Upper lobe of right lung (tissue), 1 donor: Measurements from ENCODE around the gene ATR. TPM values are rescaled to one million over a fixed set of nuclear protein-coding genes. Genes with fewer than 3 reads are reported as not detected.
"Not testable (repeated sequence)": the region's sequence is repeated elsewhere in the genome, so short reads cannot be mapped to it uniquely, and the experiment has no call there.

ENCODE experiments used
- ATAC-seq: fragments of 200-7000 bp; cut with Tn5 transposase; one replicate; pipeline ENCODE4 v1.9.1; 2020; ENCODE audit warnings: mild to moderate bottlenecking, moderate library complexity
- DNase-seq: peaks from one replicate; pipeline ENCODE4 v3.0.0-alpha.2; 2020
- H3K27ac ChIP-seq: fragments of 200-600 bp; one replicate; pipeline ENCODE4 v1.8.0; 2022
- H3K27me3 ChIP-seq: fragments of 200-600 bp; one replicate; pipeline ENCODE4 v1.8.0; 2022; ENCODE audit warnings: mild to moderate bottlenecking
- H3K36me3 ChIP-seq: fragments of 200-600 bp; one replicate; pipeline ENCODE4 v1.8.0; 2022
- H3K4me1 ChIP-seq: fragments of 200-600 bp; one replicate; pipeline ENCODE4 v1.8.0; 2022
- H3K4me3 ChIP-seq: fragments of 200-600 bp; one replicate; pipeline ENCODE4 v1.8.0; 2022; ENCODE audit warnings: mild to moderate bottlenecking
- H3K9me3 ChIP-seq: fragments of 200-600 bp; one replicate; pipeline ENCODE4 v1.8.0; 2022
- CTCF ChIP-seq: fragments of 200-600 bp; IDR thresholded peaks from one replicate; pipeline ENCODE4 v1.8.0; 2022; ENCODE audit warnings: antibody characterized with exemption
- intact Hi-C: fragments of 100-400 bp; cut with DNase I; formaldehyde crosslinking; loops from one replicate; pipeline ENCODE4 v1.11.0; 2022
- total RNA-seq: library from RNA; stranded (reverse); fragmentation: NEBNext Ultra II Directional; extraction: Animal tissue kit (Norgen Biotek cat#: 25700); gene quantifications from one replicate; pipeline ENCODE4 v1.2.1, GENCODE V29; 2021
- donor health status: DM: no; HTN: yes; CAD: no; lungs with severe emphysema.

ATR gene
- total RNA-seq, 1 donor from 2014 or later, result 23.0 TPM

- peak overlapping the region; percentile 69 for H3K4me3 ChIP-seq
- H3K27me3 ChIP-seq, result no peaks in the 10 kb centered on the region
- no peak for ATAC-seq
- H3K36me3 ChIP-seq, result no peaks in the 10 kb centered on the region
- no peaks in the 10 kb centered on the region for H3K9me3 ChIP-seq
- peak overlapping the region; percentile 79 for H3K27ac ChIP-seq
- DNase-seq, result no peak
- intact Hi-C loops, result no loop called here
- no peaks in the 10 kb centered on the region for H3K4me1 ChIP-seq
- TF ChIP-seq CTCF, result no peak
Measured at GRCh38 chr3:142595141-142595540, 16.6 kb upstream of the ATR start.

- H3K27ac ChIP-seq, ATAC-seq, H3K4me3 ChIP-seq, H3K4me1 ChIP-seq, H3K27me3 ChIP-seq, H3K36me3 ChIP-seq, H3K9me3 ChIP-seq, intact Hi-C loops, DNase-seq: not testable (repeated sequence)
Measured at GRCh38 chr3:142592268-142592667, 13.7 kb upstream of the ATR start.

- Histone ChIP-seq H3K36me3 (no peaks in the 10 kb centered on the region), H3K4me1 (no peaks in the 10 kb centered on the region), H3K27me3 (peaks cover 6% of the 10 kb centered on the region), H3K9me3 (no peaks in the 10 kb centered on the region), H3K27ac (no peak overlapping the region), H3K4me3 (no peak overlapping the region)
- DNase-seq, result no peak
- intact Hi-C loops, result loop anchor here (10.0 kb wide), 1 partner anchor 396 kb away; no protein-coding TSS in a partner anchor
- TF ChIP-seq CTCF, result no peak
- no peak for ATAC-seq
Measured at GRCh38 chr3:142588703-142589102, 10.2 kb upstream of the ATR start.

- Histone ChIP-seq H3K27me3 (peaks cover 6% of the 10 kb centered on the region), H3K36me3 (no peaks in the 10 kb centered on the region), H3K4me1 (no peaks in the 10 kb centered on the region), H3K4me3 (no peak overlapping the region), H3K9me3 (no peaks in the 10 kb centered on the region), H3K27ac (no peak overlapping the region)
- intact Hi-C loops, result loop anchor here (10.0 kb wide), 1 partner anchor 398 kb away; no protein-coding TSS in a partner anchor
- ATAC-seq (peak; percentile 95), DNase-seq (no peak)
- TF ChIP-seq CTCF, result peak; percentile 59
Measured at GRCh38 chr3:142586803-142587406, 8.4 kb upstream of the ATR start.

- not testable (repeated sequence) for DNase-seq, H3K27ac ChIP-seq, ATAC-seq, H3K36me3 ChIP-seq, H3K9me3 ChIP-seq, H3K4me3 ChIP-seq, H3K27me3 ChIP-seq
- H3K4me1 ChIP-seq, result peaks cover 21% of the 10 kb centered on the region
- intact Hi-C loops, result loop anchor here (10.0 kb wide), 1 partner anchor 404 kb away; no protein-coding TSS in a partner anchor
Measured at GRCh38 chr3:142581070-142581469, 2.5 kb upstream of the ATR start.

- intact Hi-C loops, result loop anchor here (10.0 kb wide), 1 partner anchor 405 kb away; no protein-coding TSS in a partner anchor
- Histone ChIP-seq H3K27ac (no peak overlapping the region), H3K36me3 (no peaks in the 10 kb centered on the region), H3K4me3 (no peak overlapping the region), H3K9me3 (no peaks in the 10 kb centered on the region), H3K4me1 (peaks cover 21% of the 10 kb centered on the region), H3K27me3 (peaks cover 6% of the 10 kb centered on the region)
- ATAC-seq, result no peak
- TF ChIP-seq CTCF, result no peak
- no peak for DNase-seq
Measured at GRCh38 chr3:142580061-142580423, 1.5 kb upstream of the ATR start.
